ENCODE results near the gene IL31RA.

The IL31RA gene

GRCh38 chr5:55959208-55959607 is 108.1 kb downstream of the IL31RA start:
- TF ChIP-seq CTCF (conservative IDR thresholded peaks at IDR 0.05) (no peak), ZFX (IDR thresholded peaks at IDR 0.05) (no peak)
- no peak overlapping the region for H3K27ac ChIP-seq

- no peak overlapping the region for H3K27ac ChIP-seq
- TF ChIP-seq CTCF (conservative IDR thresholded peaks at IDR 0.05) (no peak), ZFX (IDR thresholded peaks at IDR 0.05) (no peak)
Measured at GRCh38 chr5:55960779-55961178, 109.6 kb downstream of the IL31RA start.

GRCh38 chr5:55965525-55965924 is 114.4 kb downstream of the IL31RA start:
- no peak overlapping the region for H3K27ac ChIP-seq
- TF ChIP-seq ZFX (IDR thresholded peaks at IDR 0.05) (no peak), CTCF (conservative IDR thresholded peaks at IDR 0.05) (no peak)

- TF ChIP-seq ZFX (IDR thresholded peaks at IDR 0.05) (no peak), CTCF (conservative IDR thresholded peaks at IDR 0.05) (no peak)
Measured at GRCh38 chr5:55966284-55966683, 115.1 kb downstream of the IL31RA start.

GRCh38 chr5:55969956-55970355 is 118.8 kb downstream of the IL31RA start:
- TF ChIP-seq ZFX (IDR thresholded peaks at IDR 0.05), result no peak
- TF ChIP-seq CTCF (conservative IDR thresholded peaks at IDR 0.05), result no peak
- H3K27ac ChIP-seq, result no peak overlapping the region

More at GRCh38 chr5:55966284-55966683, 115.1 kb downstream of the IL31RA start:
- H3K27ac ChIP-seq, result no peak overlapping the region

Measured in C4-2B (cell line).